GM18505 (cell line): Measurements from ENCODE around the gene ACTBL2.
"Not testable (repeated sequence)": the region's sequence is repeated elsewhere in the genome, so short reads cannot be mapped to it uniquely, and the experiment has no call there.

Experiments
- ATAC-seq: cut with Tn5 transposase; IDR thresholded peaks from one replicate; pipeline ENCODE4 v1.9.1; 2021; ENCODE audit not compliant: unreplicated experiment
- POLR2A ChIP-seq: IDR thresholded peaks from 4 replicates; pipeline ENCODE4 v1.6.1; 2011; ENCODE audit warnings: borderline replicate concordance; ENCODE audit not compliant: insufficient read depth, insufficient read length; ENCODE audit errors: extremely low read depth

ACTBL2 gene

DNA sequence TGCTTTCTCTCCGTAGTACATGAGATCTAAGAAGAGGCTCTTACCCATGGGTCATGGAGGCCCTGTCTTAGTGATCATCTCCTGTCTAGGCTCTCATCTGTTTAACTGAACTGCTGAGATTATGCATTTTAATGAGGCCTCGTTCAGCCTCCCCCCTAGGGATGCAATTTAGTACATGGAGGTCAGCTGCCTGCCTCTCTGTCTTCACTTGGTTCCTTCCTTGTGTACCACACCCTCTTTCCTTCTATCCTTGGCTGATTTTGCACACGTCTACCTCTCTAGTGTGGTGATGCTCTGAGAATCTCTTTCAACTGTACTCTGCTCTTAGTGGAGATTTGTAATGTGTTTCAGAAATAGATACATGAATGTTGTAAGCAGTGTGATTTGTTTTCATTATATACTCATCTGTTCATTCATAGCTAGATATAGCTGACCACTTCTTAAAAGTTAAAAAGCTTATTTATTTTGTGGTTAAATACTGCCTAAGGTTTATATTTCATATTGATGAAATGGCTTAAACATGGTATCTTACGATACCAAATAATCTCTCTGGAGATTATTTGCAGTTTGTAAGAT, 3.5 kb upstream of the ACTBL2 start:
- ATAC-seq = no peak
- no peak for TF ChIP-seq POLR2A

DNA sequence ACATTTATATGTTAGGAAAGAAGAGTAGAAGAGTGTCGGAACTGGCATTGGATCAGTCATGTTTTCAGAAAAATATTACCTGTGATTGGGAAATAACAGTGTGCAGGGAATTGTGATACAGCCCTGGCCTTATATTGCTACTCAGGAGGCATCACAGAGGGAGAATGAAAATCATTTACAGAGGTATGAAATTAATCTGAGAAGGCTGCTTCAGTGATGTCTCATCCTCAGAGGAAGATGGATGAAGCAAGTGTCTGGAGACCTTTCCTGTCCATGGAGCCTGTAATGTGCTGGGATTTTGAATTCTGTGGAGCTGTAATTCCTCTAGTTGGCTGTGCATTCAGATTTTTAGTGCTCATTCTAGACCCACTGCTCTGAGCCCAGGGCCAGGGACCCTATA, 3.8 kb downstream of the ACTBL2 start:
- no peak for ATAC-seq
- no peak for TF ChIP-seq POLR2A

DNA sequence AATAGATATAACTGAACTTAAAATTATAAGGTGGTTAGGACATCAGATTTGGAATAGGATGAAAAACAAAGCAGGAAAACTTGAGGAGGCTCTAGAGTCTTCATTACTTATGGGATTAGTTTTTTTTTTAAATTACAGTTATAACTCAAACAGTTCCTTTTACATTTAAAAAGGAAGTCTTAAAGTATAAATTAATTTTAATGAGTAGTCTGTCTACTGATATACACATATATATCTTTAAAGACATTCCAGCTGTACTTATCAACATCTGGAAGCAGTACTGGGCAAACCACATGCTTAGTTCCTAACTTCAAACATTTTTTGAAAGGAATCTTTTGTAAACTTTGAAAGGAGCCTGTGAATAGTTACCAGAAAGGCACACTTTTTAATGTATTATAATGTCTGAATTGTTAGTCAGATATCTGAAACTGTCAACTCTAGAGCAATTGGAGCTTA, 6.0 kb downstream of the ACTBL2 start:
- ATAC-seq = no peak
- no peak for TF ChIP-seq POLR2A

DNA sequence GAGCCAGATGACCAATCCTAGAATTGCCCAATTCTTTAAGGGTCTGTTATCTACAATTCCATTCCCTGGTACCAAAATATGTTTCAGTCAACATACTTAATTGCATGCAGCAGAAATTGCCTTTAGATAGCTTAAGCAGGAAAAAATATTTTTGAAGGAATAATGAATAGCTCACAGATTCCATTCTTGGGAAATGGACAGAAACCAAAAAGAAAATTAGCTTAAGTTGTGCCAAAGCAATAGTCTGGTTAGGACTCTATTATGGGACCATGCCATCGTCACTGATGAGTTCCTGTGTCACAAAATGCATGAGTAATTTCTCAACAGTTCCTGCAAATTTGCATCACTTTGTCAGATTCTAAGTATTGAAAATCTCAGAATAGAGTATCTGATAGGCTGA, 12.3 kb downstream of the ACTBL2 start:
- TF ChIP-seq POLR2A = no peak
- no peak for ATAC-seq

DNA sequence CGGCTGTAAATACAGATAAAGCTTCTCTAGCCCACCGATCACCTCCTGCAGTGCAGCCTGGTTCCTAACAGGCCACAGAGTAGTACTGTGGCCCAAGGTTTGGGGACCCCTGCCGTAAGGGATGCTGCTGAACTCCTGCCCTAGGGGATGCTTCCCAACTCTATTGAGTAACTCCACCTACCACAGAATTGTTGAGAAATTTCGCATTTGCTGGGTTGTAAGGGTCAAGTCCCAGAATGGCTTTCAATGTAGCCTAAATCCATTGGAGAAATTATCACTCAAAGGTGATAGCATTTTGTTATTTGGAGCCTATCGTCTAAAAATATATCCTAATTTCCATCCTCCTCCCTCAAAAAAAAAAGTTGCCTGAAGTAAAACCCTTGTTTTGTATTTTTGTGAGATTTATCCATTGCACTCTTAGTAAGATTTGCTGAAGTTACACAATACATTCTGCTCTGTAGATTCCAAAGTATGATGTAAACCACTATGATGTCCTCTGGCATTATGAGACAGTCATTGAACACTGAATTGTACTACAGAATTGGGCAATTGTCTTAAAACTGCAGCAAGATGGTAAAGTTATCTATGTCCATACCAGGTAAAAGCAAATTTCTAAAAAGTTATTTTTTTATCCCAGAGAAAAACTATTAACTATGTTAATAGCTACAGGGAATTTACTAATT, 14.0 kb downstream of the ACTBL2 start:
- TF ChIP-seq POLR2A = no peak
- ATAC-seq = no peak

DNA sequence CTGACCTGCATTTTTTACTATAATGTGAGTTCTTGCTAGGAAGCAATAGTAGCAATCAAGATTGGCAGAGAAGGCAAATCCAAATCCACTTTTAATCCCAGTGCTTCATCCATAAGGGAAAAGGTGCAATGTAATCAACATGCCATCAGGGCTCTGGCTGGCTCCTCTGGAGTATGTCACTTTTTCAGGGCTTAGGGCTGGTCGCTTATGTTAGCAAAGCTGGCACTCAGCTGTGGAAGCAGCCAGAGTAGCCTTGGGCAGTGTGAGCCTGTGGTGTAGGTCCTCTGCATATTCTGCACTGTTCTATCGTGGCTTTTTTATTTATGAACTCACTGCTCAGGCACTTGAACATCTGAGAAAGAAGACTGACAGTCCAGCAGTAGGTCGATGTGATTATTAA, 16.1 kb downstream of the ACTBL2 start:
- ATAC-seq = no peak
- no peak for TF ChIP-seq POLR2A

DNA sequence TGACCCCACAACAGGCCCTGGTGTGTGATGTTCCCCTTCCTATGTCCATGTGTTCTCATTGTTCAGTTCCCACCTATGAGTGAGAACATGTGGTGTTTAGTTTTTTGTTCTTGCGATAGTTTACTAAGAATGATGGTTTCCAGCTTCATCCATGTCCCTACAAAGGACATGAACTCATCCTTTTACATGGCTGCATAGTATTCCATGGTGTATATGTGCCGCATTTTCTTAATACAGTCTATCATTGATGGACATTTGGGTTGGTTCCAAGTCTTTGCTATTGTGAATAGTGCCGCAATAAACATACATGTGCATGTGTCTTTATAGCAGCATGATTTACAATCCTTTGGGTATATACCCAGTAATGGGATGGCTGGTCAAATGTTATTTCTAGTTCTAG, 22.6 kb downstream of the ACTBL2 start:
- ATAC-seq = not testable (repeated sequence)

DNA sequence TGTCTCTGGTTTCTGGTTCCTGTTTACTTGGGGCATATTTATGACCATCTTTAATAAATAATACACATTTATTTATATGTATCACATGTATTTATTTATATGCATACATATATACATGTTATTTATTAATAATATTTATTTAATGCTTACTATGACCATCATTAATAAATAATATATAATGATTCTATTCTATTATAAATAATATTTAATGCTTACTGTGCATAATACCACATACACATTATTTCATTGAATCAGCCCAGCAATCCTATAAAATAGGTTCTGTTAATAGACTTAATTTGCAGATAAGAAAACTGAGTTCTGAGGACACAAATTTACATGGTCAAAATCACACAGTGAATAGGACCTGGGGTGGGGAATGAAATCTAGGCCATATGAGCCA, 24.2 kb downstream of the ACTBL2 start:
- no peak for TF ChIP-seq POLR2A
- ATAC-seq = no peak

DNA sequence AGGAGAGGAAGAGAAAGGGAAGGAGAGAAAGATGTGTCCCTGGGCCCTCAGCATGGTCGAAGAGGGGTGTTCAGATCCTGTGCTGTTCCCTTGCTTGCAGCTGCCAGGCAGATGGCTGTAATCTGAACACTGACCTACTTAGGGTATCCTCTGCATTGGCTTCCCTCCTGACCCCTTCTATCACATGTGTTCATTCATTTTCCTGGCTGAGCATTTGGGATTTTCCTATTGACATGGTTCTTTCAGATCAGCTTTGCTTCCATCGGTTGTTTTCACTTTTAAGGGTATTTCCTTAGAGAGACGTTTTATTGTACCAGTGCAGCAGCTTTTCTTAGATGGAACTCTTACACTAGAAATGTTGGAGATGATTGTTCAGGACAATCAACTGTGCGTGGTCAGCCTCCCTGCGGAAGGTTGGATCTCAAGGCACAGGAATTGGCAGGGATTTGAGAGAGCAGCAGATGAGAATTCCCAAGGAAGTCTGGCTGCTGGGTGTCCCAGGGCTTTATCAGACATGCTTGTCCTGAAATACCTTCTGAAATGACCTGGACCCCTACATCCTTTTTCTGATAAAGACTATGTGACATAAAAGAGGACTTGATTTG, 26.0 kb downstream of the ACTBL2 start:
- no peak for ATAC-seq
- no peak for TF ChIP-seq POLR2A

DNA sequence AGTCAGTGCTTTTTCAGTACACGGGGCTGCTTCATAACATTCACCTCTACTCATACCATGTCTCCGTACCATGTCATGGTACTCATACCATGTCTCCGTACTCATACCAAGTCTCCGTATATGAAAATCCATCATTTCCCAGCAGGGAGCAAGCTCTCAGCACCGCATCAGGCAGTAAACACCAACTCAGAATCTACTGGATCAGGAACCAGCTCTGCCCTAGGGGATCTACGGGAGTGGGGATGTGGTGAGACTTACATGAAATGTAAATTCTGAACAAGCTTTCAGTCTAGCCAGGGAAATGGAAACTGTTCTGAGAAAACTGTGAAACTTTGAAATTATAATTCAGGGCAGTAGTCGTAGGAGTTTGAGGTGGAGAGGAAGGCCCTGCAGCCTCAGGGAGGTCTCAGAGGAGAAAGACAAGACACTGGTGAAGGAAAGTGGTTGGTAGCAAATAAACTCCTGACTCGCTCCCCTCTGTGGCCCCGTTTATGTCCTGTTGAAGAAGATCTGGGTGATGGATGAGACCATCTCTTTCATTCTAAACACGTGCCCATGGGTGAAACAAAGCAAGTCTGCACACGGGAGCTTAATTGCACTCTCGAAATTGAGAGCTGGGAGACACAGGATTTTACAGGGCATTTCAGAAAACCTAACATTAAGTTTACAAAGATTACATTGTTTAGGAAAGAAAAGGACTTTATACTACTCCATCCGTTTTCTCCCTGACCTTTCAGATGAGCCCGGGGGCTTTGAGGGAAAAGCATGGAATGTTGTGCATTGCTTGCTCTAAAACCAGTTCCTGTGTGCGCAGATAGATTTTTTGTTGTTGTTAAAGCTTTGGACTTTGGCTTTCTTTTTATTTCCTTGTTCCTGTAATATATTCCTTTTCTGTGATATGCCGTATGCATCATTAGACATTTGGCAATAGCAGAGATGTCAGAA, 26.8 kb downstream of the ACTBL2 start:
- no peak for ATAC-seq
- no peak for TF ChIP-seq POLR2A

DNA sequence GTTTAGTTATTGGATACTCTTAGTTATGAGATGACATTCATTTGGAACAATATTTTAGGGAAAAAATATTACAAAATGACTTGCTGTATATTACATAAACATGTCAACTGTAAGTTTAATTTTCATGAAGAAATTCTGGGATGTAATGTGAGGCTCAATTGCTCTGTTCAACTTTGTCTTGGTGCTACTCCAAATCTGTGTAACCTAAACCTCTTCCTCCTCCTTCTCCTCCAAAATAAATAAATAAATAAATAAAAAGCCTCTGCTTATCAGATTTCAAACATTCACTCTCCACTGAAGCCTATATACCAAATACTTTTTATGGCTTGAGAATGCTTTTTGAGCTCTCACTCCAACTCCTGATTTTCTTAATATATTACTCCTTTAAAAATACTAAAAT, 27.7 kb downstream of the ACTBL2 start:
- TF ChIP-seq POLR2A = no peak
- ATAC-seq = no peak

DNA sequence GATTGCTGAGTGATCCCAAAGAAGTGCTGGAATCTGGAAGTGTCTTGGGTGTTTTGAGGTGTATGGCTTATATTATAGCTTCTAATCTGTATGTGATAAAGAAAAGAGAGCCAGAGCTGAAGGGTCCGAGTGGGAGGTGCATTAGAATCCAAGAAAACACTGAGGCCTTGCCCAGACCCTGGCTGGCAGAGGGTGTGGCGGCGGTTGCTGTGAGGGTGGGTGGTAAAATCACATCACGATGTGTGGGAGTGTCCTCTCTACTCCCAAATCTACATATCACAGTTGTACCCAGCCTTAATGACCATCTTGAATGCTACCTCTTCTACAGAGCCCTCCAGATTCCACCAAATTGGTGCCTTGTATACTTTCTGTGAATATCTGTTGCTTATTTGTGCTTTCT, 28.9 kb downstream of the ACTBL2 start:
- TF ChIP-seq POLR2A = no peak
- ATAC-seq = no peak

DNA sequence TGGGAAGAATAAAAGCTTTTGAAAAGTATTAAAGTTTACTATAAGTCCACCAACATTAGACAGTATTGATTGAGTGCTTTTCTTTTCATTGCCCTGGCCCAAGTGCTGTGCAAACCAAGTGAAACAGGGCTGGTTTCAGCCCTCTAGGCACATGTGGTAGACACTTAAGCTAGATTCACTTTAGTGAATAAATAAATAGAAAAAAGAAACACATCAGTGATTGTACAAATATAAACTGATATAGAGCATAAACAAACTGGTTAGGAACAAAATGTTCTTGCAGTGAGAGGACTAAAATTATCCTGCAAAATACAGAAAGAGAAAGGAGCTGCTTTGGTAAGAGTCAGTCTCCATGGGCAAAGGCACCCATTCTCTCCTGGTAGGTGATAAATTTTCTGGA, 29.7 kb downstream of the ACTBL2 start:
- TF ChIP-seq POLR2A = no peak
- no peak for ATAC-seq
